HTERT RPE-1 (cell line): ENCODE results near the gene BMP10.

ENCODE experiments used
- in situ Hi-C: fragments of 300-500 bp; cut with MboI; formaldehyde crosslinking; loops from 4 replicates; pipeline ENCODE4 v1.14.3; 2020; ENCODE audit warnings: low sequenced_read_pairs

Gene BMP10

GRCh38 chr2:68871159-68871764, at the start of gene BMP10:
BMP10 (minus strand) TSS chr2:68871397; CDS start chr2:68871358, 39 bp downstream.
- in situ Hi-C loops = no loop called here

DNA sequence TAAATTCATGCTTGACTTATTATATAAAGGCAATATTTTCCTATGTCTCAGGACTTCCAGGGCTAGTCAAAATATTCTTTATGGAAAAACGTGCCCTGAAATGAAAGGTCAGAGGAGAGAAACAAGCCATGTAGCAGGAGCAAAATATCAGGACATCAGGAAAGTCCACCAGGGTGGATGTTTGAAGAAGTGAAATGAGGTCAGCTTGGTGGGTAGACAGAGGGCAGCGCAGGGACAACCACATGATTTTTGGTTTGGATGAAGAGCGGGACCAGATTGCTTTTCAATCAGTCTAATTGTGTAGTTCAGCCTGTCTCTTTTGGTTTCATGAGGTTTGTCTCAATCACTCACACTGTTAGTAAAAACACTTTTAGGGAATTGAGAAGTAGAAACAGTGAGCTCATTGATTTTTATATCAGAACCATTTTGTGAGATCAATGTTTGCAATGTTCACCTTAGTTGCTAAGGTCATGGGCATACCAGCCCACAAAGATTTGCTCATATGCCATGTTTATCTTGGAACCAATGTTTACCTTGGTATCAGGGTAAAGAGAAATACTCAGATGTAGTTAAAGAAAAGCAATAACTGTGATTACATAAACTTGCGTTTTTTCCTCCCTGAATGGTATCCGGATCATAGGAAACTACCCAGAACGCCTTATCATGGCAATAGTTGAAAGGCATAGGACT, 49.4 kb upstream of the BMP10 start:
- in situ Hi-C loops = no loop called here

GRCh38 chr2:68918497-68918896, 47.3 kb upstream of the BMP10 start:
- in situ Hi-C loops = no loop called here

GRCh38 chr2:68917034-68917718, 46.0 kb upstream of the BMP10 start:
- in situ Hi-C loops = no loop called here

GRCh38 chr2:68916226-68916625, 45.0 kb upstream of the BMP10 start:
- in situ Hi-C loops = no loop called here

DNA sequence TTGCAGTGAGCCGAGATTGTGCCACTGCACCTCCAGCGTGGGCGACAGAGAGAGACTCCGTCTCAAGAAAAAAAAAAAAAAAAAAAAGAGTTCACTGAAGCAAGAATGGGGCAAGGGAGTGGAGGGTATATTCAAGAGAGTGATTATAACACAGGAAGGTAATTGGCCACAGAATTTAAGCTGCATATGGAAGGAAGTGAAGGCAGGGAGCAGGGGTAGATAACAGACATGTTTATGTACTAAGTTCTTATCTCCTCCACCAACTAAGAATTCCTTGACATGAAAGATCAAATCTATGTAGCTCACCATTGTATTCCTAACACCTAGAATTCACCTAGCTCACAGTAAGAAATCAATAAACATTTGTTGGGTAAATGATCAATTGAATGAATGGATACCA, 44.2 kb upstream of the BMP10 start:
- in situ Hi-C loops = no loop called here

- in situ Hi-C loops = no loop called here
Observed at GRCh38 chr2:68913359-68913758, 42.2 kb upstream of the BMP10 start.

GRCh38 chr2:68912732-68913131, 41.5 kb upstream of the BMP10 start:
- in situ Hi-C loops = no loop called here

DNA sequence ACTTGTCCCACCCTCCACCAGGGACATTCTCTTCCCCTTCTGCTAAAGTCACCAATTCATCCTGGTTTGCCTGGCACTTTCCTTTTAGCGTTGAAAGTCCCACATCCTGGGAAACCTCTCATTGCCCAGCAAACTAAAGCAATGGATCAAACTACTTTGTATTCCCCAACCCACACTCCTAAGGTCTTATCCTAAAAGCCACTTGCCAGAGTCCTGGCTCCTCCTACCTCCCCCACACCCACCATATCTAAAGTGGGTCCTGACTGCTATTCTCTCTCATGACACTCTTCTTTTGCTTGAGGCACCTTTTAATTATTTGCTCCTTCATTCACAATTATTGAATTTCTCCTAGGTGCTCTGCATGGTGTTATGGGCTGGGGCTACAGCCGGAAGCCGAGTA, 40.9 kb upstream of the BMP10 start:
- in situ Hi-C loops = no loop called here

- in situ Hi-C loops = no loop called here
Observed at GRCh38 chr2:68911709-68912108, 40.5 kb upstream of the BMP10 start.

GRCh38 chr2:68911246-68911645, 40.0 kb upstream of the BMP10 start:
- in situ Hi-C loops = no loop called here

- in situ Hi-C loops = no loop called here
Observed at GRCh38 chr2:68909793-68910674, 38.8 kb upstream of the BMP10 start.

DNA sequence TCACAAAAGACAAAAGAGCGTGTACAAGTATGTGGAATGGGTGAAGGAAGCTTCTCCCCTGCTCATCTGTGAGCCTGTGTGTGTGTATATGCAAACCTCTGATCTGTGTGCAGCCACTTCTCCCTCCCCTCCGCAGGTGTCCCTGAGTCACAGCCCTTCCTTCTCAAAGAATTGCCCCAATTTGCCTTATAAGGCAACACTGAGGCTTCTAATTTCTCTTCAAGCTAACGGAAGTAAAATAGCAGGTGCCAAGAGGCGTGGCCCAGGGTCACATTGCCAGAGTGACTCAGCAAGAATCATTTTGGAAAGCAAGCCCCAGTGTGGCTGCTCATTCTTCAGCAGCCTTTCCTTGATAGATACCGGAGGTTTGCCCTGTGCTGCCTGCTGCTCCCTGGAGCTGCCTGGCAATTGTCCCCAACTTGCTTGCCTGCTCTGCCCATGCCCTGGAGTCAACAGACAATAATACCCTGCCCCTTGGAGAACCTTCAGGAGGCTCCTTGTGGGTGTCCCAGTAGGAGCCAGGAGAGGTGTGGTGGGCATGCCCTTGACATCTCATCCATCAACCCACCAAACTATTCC, 37.3 kb upstream of the BMP10 start:
- in situ Hi-C loops = no loop called here

DNA sequence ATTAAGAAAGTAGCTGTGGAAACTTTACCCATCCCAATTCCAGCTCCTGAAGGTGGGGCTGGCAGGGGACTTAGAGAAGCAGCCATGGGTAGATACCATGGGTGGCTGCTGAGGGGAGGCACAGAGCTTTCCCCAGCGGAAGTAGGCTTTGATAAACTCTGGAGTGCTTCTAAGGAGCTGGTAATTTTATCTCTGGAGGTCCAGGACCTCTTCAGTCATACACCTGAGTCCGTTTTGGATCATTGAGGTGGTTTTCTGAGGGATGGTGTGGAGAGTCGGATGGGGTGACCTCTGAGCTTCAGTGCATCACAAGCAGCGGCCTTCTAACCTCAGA, 36.7 kb upstream of the BMP10 start:
- in situ Hi-C loops = no loop called here

GRCh38 chr2:68907232-68907919, 36.2 kb upstream of the BMP10 start:
- in situ Hi-C loops = no loop called here

- in situ Hi-C loops = no loop called here
Observed at GRCh38 chr2:68906716-68907115, 35.5 kb upstream of the BMP10 start.

DNA sequence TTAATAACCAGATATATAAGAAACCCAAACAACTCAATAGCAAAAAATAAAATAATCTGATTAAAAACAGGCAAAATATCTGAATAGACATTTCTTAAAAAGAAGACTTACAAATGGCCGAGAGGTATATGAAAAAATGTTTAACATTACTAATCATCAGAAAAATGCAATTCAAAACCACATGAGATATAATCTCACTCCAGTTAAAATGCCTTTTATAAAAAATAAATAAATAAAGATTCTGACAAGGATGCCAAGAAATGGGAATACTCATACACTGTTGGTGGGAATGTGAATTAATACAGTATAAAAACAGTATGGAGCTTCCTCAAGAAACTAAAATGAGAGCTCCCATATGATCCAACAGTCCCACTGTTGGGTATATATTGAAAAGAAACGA, 33.9 kb upstream of the BMP10 start:
- in situ Hi-C loops = no loop called here

DNA sequence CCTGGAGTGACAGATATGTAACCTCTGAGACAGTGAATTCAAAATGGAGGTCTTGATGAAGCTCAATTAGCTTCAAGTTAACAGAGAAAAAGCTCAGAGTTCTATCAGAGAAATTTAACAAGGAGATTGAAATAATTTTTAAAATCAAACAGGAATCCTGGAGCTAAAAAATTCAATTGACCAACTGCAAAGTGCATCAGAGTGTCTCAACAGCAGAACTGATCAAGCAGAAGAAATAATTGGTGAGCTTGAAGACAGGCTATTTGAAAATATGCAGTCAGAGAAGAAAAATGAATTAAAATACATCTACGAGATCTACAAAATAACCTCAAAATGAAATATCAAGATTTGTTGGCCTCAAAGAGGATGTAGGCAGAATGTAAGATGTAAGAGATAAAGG, 30.4 kb upstream of the BMP10 start:
- in situ Hi-C loops = no loop called here

DNA sequence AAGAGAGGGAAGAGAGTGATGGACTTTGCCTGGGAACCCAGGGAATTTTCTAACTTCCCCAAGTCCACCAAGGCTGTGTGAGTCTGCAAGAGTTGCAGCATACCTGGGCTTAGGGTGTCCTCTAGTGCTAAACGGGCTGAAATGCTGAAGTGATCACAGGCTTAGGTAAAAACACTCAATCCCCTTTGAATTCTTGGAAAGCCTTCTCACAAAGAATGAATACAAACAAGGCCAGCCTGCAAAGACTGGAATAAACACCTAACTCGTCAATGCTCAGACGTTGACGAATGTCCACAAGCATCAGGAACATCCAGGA, 30.0 kb upstream of the BMP10 start:
- in situ Hi-C loops = no loop called here

DNA sequence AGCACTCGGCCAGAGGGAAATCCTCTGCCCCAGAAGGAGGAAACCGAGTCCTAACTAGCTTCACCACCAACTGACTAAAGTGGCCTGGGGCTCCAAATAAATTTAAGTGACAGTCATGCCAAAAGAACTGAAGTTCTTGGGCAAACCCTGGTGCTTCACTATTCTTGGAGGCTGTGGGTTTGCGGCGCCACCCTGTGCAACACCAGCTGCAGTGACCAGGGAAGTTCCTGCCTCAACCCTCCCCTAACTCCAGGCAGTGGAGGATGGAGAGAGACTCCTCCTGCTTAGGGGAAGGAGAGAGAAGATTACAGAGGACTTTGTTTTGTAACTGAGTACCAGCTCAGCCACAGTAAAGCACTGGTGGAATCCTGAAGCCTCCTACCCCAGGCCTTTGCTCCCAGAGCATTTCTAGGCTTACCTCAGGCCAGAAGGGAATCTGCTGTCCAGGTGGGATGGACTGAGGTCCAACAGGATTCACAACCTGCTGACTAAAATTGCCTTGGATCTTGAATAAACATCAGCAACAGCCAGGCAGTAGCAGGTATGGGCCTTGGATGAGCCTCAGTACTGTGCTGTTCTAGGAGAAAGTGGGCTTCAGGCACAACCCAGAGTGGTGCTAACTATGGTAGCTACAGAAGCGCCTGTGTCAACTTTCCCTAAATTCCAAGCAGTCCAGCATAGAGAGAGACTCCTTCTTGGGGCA, 29.4 kb upstream of the BMP10 start:
- in situ Hi-C loops = no loop called here
